Measurements from ENCODE around the gene PGAP2.

Gene PGAP2

DNA sequence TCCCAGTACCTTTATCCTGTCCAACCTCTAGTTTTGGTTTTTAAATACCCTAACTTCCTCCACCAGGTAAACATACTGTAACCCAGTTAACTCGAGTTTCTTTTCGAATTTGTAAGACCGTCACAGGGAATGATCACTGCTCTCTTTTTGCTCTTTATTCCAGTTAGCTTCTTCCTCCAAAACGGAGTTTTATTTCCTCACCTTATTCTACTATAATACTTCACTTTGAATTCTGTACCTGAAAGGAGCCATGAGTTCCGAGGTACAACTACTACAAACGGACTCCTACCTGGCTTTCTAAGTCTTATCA lies 12.4 kb upstream of the PGAP2 start:
- TF ChIP-seq, protein P1, sequence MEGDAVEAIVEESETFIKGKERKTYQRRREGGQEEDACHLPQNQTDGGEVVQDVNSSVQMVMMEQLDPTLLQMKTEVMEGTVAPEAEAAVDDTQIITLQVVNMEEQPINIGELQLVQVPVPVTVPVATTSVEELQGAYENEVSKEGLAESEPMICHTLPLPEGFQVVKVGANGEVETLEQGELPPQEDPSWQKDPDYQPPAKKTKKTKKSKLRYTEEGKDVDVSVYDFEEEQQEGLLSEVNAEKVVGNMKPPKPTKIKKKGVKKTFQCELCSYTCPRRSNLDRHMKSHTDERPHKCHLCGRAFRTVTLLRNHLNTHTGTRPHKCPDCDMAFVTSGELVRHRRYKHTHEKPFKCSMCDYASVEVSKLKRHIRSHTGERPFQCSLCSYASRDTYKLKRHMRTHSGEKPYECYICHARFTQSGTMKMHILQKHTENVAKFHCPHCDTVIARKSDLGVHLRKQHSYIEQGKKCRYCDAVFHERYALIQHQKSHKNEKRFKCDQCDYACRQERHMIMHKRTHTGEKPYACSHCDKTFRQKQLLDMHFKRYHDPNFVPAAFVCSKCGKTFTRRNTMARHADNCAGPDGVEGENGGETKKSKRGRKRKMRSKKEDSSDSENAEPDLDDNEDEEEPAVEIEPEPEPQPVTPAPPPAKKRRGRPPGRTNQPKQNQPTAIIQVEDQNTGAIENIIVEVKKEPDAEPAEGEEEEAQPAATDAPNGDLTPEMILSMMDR (IDR thresholded peaks at IDR 0.05), result no peak
- peak overlapping the region; percentile 97 for H3K27ac ChIP-seq
- peaks cover 29 to 38% of the 10 kb centered on the region in 2 experiments for H3K4me1 ChIP-seq (ENCODE audit: control insufficient read depth in 1 of 2, insufficient read depth in 1 of 2, low read depth in 1 of 2, low read length in 1 of 2)

DNA sequence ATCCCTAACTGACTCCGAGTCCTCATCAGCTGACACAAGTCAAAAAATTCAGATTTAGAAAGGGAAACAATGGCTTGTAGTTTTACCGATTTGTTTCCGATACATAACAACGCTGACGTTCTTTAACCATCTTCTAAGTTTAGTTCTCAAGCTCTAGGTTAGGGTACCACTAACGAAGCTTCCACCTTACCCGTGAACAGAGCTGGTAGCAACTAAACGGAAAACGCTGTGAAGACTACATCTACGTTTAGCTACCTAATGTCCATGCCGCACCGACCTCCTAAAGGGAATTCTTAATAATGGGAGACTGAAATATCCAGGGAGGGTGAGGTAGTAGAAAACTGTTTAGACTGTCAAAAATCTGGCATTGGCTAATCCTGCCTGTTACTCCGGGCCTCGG lies 12.0 kb upstream of the PGAP2 start:
- H3K27ac ChIP-seq, result peak overlapping the region; percentile 97

More for the DNA sequence above, 12.4 kb upstream of the PGAP2 start:
- peak overlapping the region; percentile 83 for H3K4me3 ChIP-seq (ENCODE audit: low read depth in 1 of 2, low read length in 1 of 2)
- no peaks in the 10 kb centered on the region for H3K27me3 ChIP-seq
- H3K9me3 ChIP-seq, result no peaks in the 10 kb centered on the region
- peaks cover 35% of the 10 kb centered on the region for H3K36me3 ChIP-seq

DNA sequence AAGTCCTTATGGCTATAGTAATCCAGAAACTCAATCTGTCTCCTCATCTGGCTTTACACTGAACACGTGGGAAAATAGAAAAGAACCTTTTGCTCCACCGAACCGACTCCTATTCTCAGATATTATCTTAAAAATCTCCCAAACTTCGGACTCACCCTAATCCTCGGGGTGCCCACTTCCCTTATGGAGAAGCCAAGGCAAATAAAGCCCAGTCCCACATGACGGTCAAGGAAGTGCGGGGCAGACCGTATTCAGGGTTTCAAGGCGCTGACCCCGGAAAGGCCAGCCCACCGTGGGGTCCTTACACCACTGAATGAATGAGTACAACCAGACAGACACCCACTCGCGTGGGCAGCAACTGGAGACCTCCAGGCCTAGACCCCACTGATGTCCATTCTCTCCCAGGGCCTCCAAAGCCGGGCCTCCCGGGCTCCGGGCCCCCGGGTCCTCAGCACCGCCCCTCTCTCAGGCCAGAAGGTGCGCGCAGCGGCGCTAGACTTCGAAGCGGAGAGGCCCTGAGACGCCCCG lies 11.5 kb upstream of the PGAP2 start:
- TF ChIP-seq, protein P1 (IDR thresholded peaks at IDR 0.05), result no peak
- H3K9me3 ChIP-seq, result no peaks in the 10 kb centered on the region
- H3K36me3 ChIP-seq, result peaks cover 30% of the 10 kb centered on the region
- peak overlapping the region; percentile 83 for H3K4me3 ChIP-seq (ENCODE audit: low read depth in 1 of 2, low read length in 1 of 2)
- peaks cover 26 to 31% of the 10 kb centered on the region in 2 experiments for H3K4me1 ChIP-seq (ENCODE audit: control insufficient read depth in 1 of 2, insufficient read depth in 1 of 2, low read depth in 1 of 2, low read length in 1 of 2)
- H3K27me3 ChIP-seq, result no peaks in the 10 kb centered on the region
- peak overlapping the region; percentile 97 for H3K27ac ChIP-seq

More for the DNA sequence above, 12.0 kb upstream of the PGAP2 start:
- H3K4me3 ChIP-seq (ENCODE audit: low read depth in 1 of 2, low read length in 1 of 2), result peak overlapping the region; percentile 83
- peaks cover 26 to 34% of the 10 kb centered on the region in 2 experiments for H3K4me1 ChIP-seq (ENCODE audit: control insufficient read depth in 1 of 2, insufficient read depth in 1 of 2, low read depth in 1 of 2, low read length in 1 of 2)
- peaks cover 35% of the 10 kb centered on the region for H3K36me3 ChIP-seq
- H3K27me3 ChIP-seq, result no peaks in the 10 kb centered on the region
- TF ChIP-seq, protein P1 (IDR thresholded peaks at IDR 0.05), result no peak
- H3K9me3 ChIP-seq, result no peaks in the 10 kb centered on the region

DNA sequence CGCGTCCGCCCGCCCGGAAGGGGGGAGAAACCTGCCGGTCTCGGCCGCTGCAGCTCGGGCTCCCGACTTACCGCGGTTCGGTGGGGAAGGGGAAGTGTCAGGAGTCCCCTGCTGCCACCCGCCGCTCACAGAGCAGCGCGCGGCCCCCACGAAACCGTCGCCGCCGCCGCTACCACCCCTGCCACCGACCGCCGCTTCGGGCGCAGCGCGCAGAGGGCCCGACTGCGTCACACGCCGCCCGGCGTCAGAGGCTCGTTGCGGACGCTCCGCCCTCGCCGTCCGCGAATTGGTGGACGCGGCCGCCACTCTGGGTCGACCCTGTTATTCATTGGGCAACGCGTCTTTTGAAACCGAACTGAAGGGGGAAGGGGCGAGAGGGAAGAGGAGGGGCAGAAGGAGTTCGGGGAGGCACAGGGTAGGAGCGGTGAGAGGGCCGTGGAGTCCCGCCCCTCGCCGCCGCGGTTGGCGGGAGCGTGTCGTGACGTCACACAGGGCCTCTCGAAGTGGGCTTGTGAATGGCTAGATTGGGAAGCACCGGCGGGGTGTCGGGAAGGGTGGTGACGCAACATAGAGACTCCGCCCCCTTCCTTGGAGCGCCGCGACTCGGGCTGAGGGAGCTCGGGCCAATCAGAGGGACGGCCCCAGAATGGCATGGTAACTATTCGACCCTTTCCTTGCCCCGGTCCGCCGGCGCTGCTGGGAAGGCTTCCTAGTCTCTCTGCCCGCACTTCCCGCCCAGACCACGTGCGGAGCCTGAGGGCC lies 10.8 kb upstream of the PGAP2 start, which contains the start of gene NUP98:
Gene NUP98 (minus strand): TSS at position 226 of the 762 bp plus-strand sequence. CDS start 15,437 bp downstream, outside the sequence.
- Histone ChIP-seq H3K27ac (peak within 1 kb of the TSS; percentile 97), H3K4me1 (ENCODE audit: control insufficient read depth in 1 of 2, insufficient read depth in 1 of 2, low read depth in 1 of 2, low read length in 1 of 2) (peaks cover 26 to 31% of the 10 kb centered on the region in 2 experiments), H3K36me3 (peaks cover 25% of the 10 kb centered on the region), H3K4me3 (ENCODE audit: low read depth in 1 of 2, low read length in 1 of 2) (peak within 1 kb of the TSS; percentile 83), H3K27me3 (no peaks in the 10 kb centered on the region), H3K9me3 (no peaks in the 10 kb centered on the region)
- TF ChIP-seq, protein P1 (IDR thresholded peaks at IDR 0.05), result peak; percentile 63

DNA sequence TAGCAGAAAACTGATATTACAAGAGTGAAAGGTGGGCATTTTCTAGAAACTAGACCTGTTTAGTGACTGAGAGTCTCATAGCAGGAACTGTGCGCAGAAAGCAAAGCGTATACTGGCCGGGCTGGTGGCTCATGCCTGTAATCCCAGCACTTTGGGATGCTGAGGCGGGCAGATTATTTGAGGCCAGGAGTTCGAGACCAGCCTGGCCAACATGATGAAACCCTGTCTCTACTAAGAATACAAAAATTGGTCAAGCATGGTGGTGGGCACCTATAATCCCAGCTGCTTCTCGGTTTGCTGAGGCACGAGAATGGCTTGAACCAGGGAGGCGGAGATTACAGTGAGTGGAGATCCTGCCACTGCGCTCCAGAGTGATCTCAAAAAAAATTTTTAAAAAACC lies 9.2 kb upstream of the PGAP2 start:
- no peak overlapping the region for H3K4me3 ChIP-seq (ENCODE audit: low read depth in 1 of 2, low read length in 1 of 2)
- H3K36me3 ChIP-seq, result peaks cover 9% of the 10 kb centered on the region
- peak overlapping the region; percentile 97 for H3K27ac ChIP-seq
- peaks cover 26 to 31% of the 10 kb centered on the region in 2 experiments for H3K4me1 ChIP-seq (ENCODE audit: control insufficient read depth in 1 of 2, insufficient read depth in 1 of 2, low read depth in 1 of 2, low read length in 1 of 2)
- no peaks in the 10 kb centered on the region for H3K27me3 ChIP-seq
- TF ChIP-seq, protein P1 (IDR thresholded peaks at IDR 0.05), result no peak
- H3K9me3 ChIP-seq, result no peaks in the 10 kb centered on the region

Measured in neutrophil (primary cell).